Medulla oblongata (tissue), 1 donor: ENCODE data around the gene OGT.
"Not testable (repeated sequence)": the region's sequence is repeated elsewhere in the genome, so short reads cannot be mapped to it uniquely, and the experiment has no call there.

ENCODE experiments used
- DNase-seq: peaks from one replicate; pipeline ENCODE4 v3.0.0-alpha.2; 2015; ENCODE audit errors: extremely low spot score

The OGT gene

DNA sequence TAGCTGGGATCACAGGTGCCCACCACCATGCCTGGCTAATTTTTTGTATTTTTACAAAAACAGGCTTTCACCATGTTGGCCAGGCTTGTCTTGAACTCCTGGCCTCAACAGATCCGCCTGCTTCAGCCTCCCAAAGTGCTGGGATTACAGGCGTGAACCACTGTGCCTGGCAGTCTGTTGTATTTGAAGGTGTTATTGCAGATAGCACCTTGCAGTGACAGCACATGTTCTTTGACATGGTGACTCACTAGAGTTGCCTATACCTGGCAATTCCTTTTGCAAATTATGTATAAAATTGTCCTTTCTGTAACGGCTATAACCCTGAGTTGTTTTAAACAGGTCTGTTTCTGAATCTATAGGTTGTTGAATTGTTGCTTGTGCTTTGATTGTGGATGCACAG, 7.9 kb downstream of the OGT start:
- DNase-seq: no peak

DNA sequence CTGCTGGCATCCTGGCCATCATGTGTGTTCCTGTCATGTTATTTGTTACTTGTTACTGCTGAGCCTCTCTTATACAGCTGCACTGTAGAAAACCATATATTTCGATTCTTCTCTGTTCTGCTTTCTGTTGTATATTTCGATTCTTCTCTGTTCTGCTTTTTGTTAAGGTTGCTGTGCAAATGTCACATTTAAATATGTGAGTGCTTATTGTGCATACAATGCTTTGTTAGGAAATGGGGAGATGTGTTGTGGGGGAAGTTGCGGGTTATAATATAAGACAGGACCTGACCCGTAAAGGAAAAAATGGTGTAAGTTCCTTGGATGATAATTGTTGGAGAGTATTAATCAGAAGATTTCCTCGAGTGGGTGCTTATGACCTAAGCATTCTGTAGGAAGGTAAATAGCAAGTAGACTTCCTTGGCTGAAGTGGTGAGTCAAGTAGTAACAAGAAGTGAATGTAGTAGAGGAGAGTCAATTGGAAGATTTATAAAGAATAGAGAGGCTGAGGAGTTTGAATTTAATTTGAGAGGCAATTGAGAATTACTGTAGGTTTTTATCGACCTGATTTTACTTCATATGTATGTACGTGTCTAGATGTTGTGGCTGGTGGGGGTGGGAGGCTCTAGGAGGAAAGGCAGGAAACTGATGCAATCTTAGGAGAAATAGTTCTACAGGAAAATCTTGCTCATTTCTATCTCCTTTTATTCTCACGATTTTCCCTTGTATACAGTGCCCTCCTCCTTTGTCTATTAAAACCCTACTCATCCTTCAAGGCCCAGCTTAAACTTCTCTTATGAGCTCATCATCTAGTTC, 8.5 kb downstream of the OGT start:
- peak; percentile 2 for DNase-seq

- DNase-seq: no peak
These were observed 9.5 kb downstream of the OGT start for GRCh38 chrX:71542411-71542810.

DNA sequence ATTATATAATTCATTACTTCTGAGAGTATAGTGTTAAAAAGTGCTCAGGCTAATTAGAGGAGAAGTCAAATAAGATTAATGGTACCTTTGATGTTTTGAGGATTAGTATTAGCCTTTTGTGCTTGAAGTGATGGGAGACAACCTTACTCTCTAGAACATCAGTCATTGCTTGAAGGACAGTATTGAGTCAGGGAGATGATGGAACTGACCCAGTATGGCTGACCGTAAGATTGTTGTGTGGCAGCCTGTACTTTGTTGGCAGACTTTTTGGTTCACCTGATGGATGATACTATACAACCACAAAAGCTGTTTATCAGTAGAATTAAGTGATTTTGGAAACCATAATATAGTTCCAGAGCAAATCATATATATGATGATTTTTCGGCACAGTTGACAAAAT, 9.9 kb downstream of the OGT start:
- no peak for DNase-seq

GRCh38 chrX:71543316-71543715, 10.4 kb downstream of the OGT start:
- DNase-seq: no peak

- no peak for DNase-seq
These were observed 12.5 kb downstream of the OGT start for GRCh38 chrX:71545364-71545763.

GRCh38 chrX:71546879-71547278, 14.0 kb downstream of the OGT start:
- DNase-seq: no peak

DNA sequence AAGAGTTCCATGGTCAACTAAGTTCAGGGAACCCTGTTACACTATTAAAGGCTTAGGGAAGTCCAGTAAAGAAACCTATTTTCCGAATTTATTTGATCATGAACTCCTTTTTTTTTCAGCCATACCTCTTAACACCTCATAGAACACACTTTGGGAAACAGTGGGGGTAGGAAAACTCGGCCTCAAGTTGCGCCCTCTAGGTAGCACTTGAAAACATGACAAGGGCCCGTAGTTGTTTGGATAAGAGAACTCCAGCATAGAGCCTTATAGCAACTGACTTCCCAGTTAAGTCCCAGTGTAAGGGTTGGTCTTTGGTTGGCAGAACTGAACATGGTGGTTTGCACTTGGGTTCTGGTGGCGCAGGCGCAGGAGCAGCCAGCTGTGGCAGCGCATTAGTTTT, 14.4 kb downstream of the OGT start:
- DNase-seq: no peak

DNA sequence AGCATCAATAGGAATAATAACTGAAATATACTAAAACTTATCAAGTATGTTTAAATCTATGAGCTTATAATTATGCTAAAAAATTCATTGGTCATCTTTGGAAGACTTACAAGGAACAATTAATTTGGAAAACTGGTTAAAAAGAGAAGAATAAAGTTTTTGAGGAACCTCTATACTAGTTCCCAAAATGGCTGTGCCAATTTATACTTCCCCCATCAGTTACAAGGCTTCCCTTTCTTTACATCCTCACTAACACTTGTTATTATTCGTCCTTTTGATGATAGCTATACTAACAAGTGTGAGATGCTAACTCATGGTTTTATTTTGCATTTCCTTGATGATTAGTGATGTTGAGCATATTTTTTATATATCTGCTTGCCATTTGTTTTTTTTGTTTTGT, 17.1 kb downstream of the OGT start:
- no peak for DNase-seq

DNA sequence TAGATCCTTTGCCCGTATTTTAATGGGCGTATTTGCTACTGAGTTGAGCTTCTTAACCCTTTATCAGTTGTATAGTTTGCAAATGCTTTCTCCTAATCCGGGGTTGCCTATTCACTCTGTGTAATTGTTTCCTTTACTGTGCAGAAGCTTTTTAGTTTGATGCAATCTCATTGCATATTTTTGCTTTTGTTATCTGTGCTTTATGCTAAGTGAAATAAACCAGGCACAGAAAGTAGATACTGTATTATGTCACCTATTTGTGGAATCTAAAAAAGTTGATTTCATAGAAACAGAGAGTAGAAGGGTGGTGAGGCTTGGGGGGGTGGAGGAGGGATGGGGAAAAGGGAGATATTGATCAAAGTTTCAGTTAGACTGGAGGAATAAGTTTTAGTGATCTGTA, 17.7 kb downstream of the OGT start:
- no peak for DNase-seq

DNA sequence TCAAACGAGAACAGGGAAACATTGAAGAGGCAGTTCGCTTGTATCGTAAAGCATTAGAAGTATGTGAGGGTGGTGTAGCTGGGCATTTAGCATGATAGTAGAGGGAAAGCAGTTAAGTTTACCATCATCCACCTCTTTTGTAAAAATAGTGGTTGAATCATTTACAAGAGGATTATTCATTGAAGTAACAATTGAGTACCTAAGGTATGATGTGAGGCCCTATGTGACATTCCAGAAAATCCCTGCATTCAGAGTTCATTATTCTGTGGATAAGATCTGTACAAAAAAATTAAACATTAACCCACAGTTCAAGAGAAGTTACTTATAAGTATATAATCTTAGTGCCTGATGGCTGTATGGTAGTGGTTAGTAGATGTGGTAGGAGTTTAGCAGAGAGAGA, 23.1 kb downstream of the OGT start:
- DNase-seq: no peak

DNA sequence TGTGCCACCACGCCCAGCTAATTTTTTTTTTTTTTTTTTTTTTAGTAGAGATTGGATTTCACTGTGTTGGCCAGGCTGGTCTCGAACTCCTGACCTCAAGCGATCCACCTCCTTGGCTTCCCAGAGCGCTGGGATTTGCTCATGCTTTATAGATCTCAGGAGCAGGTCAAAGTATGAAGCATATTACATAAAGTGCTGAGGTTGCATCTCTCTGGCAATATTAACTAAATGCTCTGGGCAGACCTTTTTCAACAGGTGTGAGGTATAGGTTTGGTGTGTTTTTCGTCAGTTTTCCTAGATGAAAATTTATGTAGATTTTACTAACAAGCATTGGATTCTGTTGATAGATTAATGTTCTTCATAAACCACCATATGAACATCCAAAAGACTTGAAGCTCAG, 26.0 kb downstream of the OGT start:
- no peak for DNase-seq

GRCh38 chrX:71559773-71560172, 26.9 kb downstream of the OGT start:
- DNase-seq: not testable (repeated sequence)

DNA sequence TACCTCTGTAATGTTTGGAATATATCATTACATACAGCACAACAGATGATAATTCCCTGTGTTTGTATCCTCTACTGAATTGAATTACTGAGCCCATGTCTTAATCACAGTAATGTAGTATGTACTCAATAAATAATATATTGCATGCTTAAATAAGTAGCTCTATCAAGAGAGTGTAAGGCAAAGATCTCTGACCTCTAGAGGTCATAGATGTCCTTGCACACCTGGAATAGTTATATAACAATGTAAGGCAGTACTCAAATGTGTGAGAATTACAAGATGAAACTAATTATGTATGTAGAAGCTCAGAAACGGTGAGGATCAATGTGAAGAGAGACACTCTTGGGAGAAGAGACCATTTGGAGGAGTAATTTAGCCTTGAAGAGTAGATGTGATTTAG, 31.0 kb downstream of the OGT start:
- DNase-seq: no peak

GRCh38 chrX:71565474-71566041, 32.7 kb downstream of the OGT start:
- no peak for DNase-seq

GRCh38 chrX:71571390-71571789, 38.5 kb downstream of the OGT start:
- not testable (repeated sequence) for DNase-seq

GRCh38 chrX:71573590-71573989, 40.7 kb downstream of the OGT start:
- DNase-seq: no peak

DNA sequence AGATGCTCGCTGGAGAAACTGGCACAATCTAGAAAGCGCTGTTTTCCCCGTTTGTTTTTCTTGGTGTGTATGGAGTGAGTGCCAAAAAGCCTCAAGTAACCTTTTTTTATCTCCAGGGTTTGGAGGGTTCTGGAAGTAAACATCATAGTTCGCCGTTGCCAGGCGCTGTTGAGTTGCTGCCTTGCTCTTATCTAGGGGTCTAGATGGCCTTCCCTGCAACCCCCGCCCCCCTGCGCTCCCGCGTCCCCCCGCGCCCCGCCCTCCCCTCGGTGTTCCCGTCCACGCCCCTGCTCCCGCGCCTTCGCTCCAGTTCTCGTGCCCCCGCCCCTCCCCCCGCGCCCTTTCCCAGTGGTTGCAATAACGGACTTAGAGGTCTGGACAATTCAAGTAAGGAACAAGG, 44.8 kb downstream of the OGT start:
- no peak for DNase-seq

GRCh38 chrX:71578253-71579135, 45.6 kb downstream of the OGT start, which contains the start of gene GCNA:
TSS of gene GCNA (plus strand) at chrX:71578437. CDS start at chrX:71580822, 2,385 bp downstream.
- no peak for DNase-seq

DNA sequence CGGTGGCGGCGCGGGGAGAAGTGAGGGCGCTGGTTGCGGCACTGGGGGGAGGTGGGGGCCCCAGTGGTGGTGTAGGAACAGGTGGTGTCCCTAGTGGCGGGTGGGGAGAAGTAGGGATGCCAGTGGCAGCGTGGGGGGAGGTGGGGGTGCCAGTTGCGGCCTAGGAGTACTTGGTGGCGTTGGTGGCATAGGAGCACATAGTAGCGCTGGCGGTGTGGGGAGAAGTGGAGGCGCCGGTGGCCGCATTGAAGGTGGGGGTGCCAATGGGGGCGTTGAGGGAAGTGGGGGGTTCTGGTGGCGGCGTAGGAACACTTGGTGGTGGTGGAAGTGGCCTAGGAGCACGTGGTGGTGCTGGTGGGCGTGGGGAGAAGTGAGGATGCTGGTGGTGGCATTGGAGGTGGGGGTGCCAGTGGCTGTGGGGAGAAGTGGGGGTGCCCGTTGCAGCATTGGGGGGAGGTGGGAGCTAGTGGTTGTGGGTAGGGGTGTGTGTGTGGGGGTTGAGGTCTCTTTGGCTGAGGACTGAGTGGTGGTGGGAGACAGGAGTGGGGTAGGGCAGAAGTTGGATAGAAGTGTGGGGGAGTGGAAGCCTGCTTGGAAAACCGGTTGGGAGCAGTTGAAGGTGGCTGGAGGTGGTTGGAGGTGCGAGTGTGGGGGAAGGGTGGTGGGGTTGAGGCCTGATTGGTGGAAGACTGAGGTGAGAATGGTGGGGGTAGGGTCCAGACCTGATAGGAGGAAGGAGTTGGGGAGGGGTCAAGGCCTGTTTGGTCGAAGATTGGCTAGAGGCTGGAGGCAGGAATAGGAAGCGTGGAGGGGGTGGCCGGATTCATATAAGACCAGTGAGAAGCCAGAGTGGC, 46.5 kb downstream of the OGT start:
- no peak for DNase-seq

DNA sequence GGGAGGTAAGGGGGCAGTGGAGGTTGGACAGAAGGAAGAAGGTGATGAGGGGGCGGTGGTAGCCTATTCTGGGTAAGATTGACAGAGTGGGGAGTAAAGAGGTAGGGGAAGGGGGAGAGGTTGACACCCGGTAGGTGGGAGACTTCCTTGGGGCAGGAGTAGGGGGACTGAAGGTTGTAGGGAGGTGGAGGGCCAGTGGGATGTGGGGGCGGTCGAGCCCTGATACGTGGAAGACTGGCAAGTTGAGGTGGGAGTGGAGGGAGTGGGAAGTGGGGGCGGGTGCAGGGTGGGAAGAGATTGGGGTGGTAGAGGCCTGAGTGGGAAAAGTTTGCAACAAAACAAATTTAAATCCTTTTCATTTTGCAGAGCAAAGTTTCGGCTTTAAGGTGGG, 47.1 kb downstream of the OGT start:
- DNase-seq: no peak

DNA sequence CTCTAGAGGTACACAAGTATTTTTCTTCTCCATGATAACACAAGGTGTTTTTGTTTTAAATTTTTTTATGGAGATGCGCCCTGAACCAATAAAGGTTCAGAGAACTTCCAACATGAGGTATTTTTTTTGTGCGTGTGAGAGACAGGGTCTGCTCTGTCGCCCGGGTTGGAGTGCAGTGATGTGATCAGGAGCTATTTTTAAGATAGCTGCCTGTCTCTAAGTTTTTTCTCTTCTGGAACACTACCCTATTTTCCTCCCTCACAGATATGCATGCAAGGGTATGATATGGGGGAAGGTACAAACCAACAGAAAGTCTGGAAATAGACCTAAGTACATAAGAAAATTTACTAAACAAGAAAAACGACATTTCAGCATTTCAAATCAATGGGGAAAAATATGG, 48.3 kb downstream of the OGT start:
- DNase-seq: no peak
